ENCODE data around the gene SKOR2.

- TF ChIP-seq CTCF (IDR thresholded peaks at IDR 0.05) (no peak), POLR2A (IDR thresholded peaks at IDR 0.05) (no peak)
These were observed 2.0 kb downstream of the SKOR2 start for GRCh38 chr18:47249314-47249981.
